Transverse colon (tissue), 4 donors: ENCODE results near the gene APC2. TPM values are rescaled to one million over a fixed set of nuclear protein-coding genes. Genes with fewer than 3 reads are reported as not detected.
"Not testable (repeated sequence)": the region's sequence is repeated elsewhere in the genome, so short reads cannot be mapped to it uniquely, and the experiment has no call there.

Experiments
- DNase-seq: peaks from one replicate; pipeline ENCODE4 v3.0.0-alpha.2; 2019
- H3K27ac ChIP-seq, 4 donors: fragments of 200-600 bp; sonication (generic); 2 replicates each; pipeline ENCODE4 v1.5.1; 2016 to 2018; ENCODE audit warnings: inconsistent platforms in 4 of 4
- H3K27me3 ChIP-seq: fragments of 200-600 bp; sonication (generic); 2 replicates; pipeline ENCODE4 v1.5.1; 2017; ENCODE audit warnings: inconsistent platforms
- H3K36me3 ChIP-seq, 4 donors: fragments of 200-600 bp; sonication (generic); 2 replicates each; pipeline ENCODE4 v1.5.1; 2017 to 2019; ENCODE audit warnings: inconsistent platforms in 4 of 4
- H3K4me1 ChIP-seq, 4 donors: fragments of 200-600 bp; sonication (generic); 2 replicates each; pipeline ENCODE4 v1.5.1; 2017 to 2020; ENCODE audit warnings: inconsistent platforms in 4 of 4
- H3K4me3 ChIP-seq, 4 donors: fragments of 200-600 bp; sonication (generic); 1 replicate in 1 of 4; 2 replicates in 3 of 4; pipeline versions ENCODE4 v1.5.1 to v1.6.1; 2017 to 2019; ENCODE audit warnings: inconsistent platforms in 4 of 4
- H3K9me3 ChIP-seq, 2 donors: fragments of 200-600 bp; sonication (generic); 2 replicates each; pipeline ENCODE4 v1.5.1; 2017 to 2019; ENCODE audit warnings: inconsistent platforms in 2 of 2
- EP300 ChIP-seq: sonication (generic); formaldehyde crosslinking; IDR thresholded peaks from one replicate; pipeline ENCODE4 v1.6.1; 2017; ENCODE audit warnings: antibody characterized with exemption, low read depth
- POLR2A ChIP-seq: fragments of 450-650 bp; IDR thresholded peaks from one replicate; pipeline ENCODE4 v1.6.1; 2016; ENCODE audit warnings: antibody characterized with exemption, mild to moderate bottlenecking, moderate library complexity
- POLR2AphosphoS5 ChIP-seq, 3 donors: sonication (generic); formaldehyde crosslinking; IDR thresholded peaks; one replicate each; pipeline ENCODE4 v1.6.1; 2016; ENCODE audit warnings: antibody characterized with exemption in 3 of 3
- WGBS, 2 donors: methylation state at CpG; one replicate each; pipeline ENCODE4 v1.1.5; 2018; ENCODE audit warnings: low coverage in 1 of 2; 5-methylcytosine and 5-hydroxymethylcytosine counted together
- in situ Hi-C, 4 donors: fragments of 200-750 bp; cut with MboI; loops; one replicate each; pipeline versions ENCODE4 v1.15.0 to v1.15.1; 2017; ENCODE audit warnings: low sequenced_read_pairs in 3 of 4, low pct_ligation_motif_present in 1 of 4, low pct_unique_long_range_greater_than_20kb in 1 of 4
- intact Hi-C: fragments of 100-400 bp; cut with DNase I; formaldehyde crosslinking; loops from one replicate; pipeline ENCODE4 v1.15.1; 2023; ENCODE audit warnings: low total_unique reads
- total RNA-seq, 4 donors: library from RNA; depleted of rRNA; stranded (reverse); fragments of >200 nt; gene quantifications; one replicate each; pipeline ENCODE4 v1.1.0, GENCODE V29; 2016
- TF ChIP-seq, protein P1 (sequence below), 5 experiments: fragments of 200-600 bp in 3 of 5; fragments of 450-650 bp in 2 of 5; sonication (generic) in 3 of 5; IDR thresholded peaks; 1 replicate in 2 of 5; 2 replicates in 3 of 5; pipeline ENCODE4 v1.5.1; 2016 to 2017; ENCODE audit warnings: antibody characterized with exemption in 5 of 5, inconsistent platforms in 3 of 5, mild to moderate bottlenecking in 2 of 5, moderate library complexity in 1 of 5

Gene APC2
- total RNA-seq, 4 donors from 2014 or later: under 0.01 to 6.0 (median 0.36) TPM

DNA sequence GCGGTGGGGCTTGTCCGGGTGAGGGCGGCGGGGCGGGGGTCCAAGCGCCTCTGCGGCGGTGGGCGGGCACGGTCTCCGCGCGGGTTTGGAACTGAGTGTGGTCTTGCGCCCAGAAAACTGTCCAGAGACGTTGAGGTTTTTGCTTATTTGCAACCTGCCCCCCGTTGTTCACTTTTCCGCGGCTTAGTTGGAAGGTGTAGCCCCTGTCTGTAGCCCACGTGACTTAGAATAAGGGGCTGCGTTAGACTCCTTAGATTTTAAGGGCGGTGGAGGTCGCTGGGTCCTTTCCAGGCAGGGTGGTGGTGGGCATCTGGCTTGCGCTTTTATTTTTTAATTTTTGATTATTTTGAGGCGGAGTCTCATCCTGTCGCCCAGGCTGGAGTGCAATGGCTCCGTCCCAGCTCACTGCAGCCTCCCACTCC, 11.0 kb upstream of the APC2 start:
- Histone ChIP-seq H3K9me3 (no peaks in the 10 kb centered on the region), H3K4me3 (peak overlapping the region; percentile 53 to 93 (median 84)), H3K27me3 (no peaks in the 10 kb centered on the region), H3K27ac (peak overlapping the region; percentile 87 to 90 (median 90)), H3K4me1 (peaks cover 6 to 29% (median 19%) of the 10 kb centered on the region in 4 donors), H3K36me3 (peaks cover 0 to 31% (median 10%) of the 10 kb centered on the region in 4 donors)
- WGBS, 2 donors: 2 to 6% methylated on average over 8 to 12 of the region's 26 CpGs
- no peak for DNase-seq
- intact Hi-C loops: no loop called here
- TF ChIP-seq POLR2A (no peak), POLR2AphosphoS5 (IDR thresholded peaks at IDR 0.05) (no peak), EP300 (no peak)
- TF ChIP-seq, protein P1, sequence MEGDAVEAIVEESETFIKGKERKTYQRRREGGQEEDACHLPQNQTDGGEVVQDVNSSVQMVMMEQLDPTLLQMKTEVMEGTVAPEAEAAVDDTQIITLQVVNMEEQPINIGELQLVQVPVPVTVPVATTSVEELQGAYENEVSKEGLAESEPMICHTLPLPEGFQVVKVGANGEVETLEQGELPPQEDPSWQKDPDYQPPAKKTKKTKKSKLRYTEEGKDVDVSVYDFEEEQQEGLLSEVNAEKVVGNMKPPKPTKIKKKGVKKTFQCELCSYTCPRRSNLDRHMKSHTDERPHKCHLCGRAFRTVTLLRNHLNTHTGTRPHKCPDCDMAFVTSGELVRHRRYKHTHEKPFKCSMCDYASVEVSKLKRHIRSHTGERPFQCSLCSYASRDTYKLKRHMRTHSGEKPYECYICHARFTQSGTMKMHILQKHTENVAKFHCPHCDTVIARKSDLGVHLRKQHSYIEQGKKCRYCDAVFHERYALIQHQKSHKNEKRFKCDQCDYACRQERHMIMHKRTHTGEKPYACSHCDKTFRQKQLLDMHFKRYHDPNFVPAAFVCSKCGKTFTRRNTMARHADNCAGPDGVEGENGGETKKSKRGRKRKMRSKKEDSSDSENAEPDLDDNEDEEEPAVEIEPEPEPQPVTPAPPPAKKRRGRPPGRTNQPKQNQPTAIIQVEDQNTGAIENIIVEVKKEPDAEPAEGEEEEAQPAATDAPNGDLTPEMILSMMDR (IDR thresholded peaks at IDR 0.05): no peak
- in situ Hi-C loops: no loop called here

DNA sequence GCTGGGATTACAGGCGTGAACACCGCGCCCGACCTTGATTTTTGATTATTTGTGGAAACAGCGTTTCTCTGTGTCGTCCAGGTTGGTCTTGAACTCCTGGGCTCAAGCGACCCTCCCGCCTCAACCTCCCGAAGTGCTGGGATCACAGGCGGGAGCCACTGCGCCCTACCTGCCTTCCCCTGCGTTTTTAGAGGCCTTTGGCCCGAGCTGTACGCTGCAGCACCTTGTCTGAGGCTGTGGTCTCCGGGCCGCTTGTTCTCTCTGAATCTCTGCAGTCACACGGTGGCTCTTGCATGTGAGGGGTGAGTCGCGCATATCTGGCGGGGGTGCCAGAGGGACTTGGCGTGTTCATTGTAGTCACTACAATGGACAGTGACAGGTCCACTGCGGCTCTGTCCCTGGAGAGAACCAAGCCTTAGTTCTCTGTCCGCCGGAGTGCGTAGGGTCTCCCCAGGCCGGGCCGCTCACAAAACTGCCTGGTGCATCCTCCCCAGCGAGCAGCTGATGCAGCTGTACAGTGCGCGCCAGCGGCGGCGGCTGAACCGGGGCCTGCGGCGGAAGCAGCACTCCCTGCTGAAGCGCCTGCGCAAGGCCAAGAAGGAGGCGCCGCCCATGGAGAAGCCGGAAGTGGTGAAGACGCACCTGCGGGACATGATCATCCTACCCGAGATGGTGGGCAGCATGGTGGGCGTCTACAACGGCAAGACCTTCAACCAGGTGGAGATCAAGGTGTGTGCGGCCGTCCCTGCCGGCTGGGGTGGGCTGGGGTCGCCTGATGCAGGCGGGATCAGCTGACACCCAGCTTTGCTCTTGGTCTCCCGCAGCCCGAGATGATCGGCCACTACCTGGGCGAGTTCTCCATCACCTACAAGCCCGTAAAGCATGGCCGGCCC, 10.2 kb upstream of the APC2 start:
- Histone ChIP-seq H3K4me3 (peak overlapping the region; percentile 53 to 93 (median 84)), H3K36me3 (peaks cover 0 to 31% (median 10%) of the 10 kb centered on the region in 4 donors), H3K27ac (peak overlapping the region in 3 of 4 donors; percentile 87 to 90 (median 90)), H3K4me1 (peaks cover 6 to 32% (median 21%) of the 10 kb centered on the region in 4 donors)
- in situ Hi-C loops, H3K9me3 ChIP-seq, DNase-seq, H3K27me3 ChIP-seq: not testable (repeated sequence)
- 81% methylated on average over 56 of the region's 57 CpGs; no CpG with 5 or more reads in 1 of the 2 donors for WGBS, 2 donors
- intact Hi-C loops: loop anchor here (10.0 kb wide), 1 partner anchor 145 kb away; no protein-coding TSS in a partner anchor

DNA sequence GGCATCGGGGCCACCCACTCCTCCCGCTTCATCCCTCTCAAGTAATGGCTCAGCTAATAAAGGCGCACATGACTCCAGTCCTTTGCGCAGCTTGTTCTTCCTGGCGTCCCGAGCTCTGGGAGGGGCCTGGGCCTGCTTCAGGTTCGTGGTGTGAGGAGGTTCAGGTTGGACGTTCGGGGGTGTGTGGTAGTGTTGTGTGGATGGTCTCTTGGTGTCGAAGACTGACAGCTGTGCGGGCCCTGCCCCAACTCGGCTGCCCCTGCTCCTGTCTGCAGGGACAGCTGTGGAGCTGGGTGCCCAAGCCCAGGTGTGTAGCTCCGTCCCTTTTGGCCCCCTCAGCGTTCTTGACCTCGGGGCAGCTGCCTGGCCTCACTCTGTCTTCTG, 9.5 kb upstream of the APC2 start:
- Histone ChIP-seq H3K9me3 (no peaks in the 10 kb centered on the region), H3K4me3 (no peak overlapping the region), H3K27ac (no peak overlapping the region), H3K4me1 (peaks cover 7 to 38% (median 25%) of the 10 kb centered on the region in 4 donors), H3K27me3 (peaks cover 2% of the 10 kb centered on the region), H3K36me3 (peaks cover 0 to 29% (median 10%) of the 10 kb centered on the region in 4 donors)
- in situ Hi-C loops: no loop called here
- no peak for TF ChIP-seq POLR2A
- TF ChIP-seq, protein P1 (IDR thresholded peaks at IDR 0.05): no peak
- TF ChIP-seq POLR2AphosphoS5 (IDR thresholded peaks at IDR 0.05): no peak
- TF ChIP-seq EP300: no peak
- intact Hi-C loops: loop anchor here (10.0 kb wide), 1 partner anchor 146 kb away; no protein-coding TSS in a partner anchor
- DNase-seq: no peak
- 84% methylated on average over 15 of the region's 15 CpGs; no CpG with 5 or more reads in 1 of the 2 donors for WGBS, 2 donors

DNA sequence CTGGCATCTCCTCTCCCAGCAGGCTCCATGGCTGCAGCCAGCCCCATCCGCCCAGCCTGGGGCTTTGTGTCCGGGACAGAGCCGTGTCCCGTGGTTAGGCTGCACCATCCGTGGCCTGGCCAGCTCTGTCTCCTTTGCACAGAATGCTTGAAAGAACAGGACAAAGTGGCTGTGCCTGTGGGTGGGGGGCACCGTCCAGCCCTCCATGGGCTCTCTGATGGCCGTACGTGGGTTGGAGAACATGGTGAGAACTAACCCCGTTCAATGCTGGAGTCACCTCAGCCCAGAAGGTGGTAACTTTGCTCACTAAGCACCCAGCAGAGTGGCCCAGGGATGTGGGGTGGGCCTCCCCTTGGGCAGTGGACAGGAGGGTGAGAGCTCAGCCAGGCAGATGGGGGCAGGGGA, 8.9 kb upstream of the APC2 start:
- H3K27ac ChIP-seq: no peak overlapping the region
- H3K4me3 ChIP-seq: no peak overlapping the region
- in situ Hi-C loops: no loop called here
- H3K27me3 ChIP-seq: peaks cover 9% of the 10 kb centered on the region
- no peak for DNase-seq
- H3K9me3 ChIP-seq: no peaks in the 10 kb centered on the region
- H3K36me3 ChIP-seq: peaks cover 0 to 29% (median 10%) of the 10 kb centered on the region in 4 donors
- peaks cover 9 to 45% (median 31%) of the 10 kb centered on the region in 4 donors for H3K4me1 ChIP-seq
- 94% methylated on average over 8 of the region's 9 CpGs; no CpG with 5 or more reads in 1 of the 2 donors for WGBS, 2 donors
- intact Hi-C loops: loop anchor here (10.0 kb wide), 1 partner anchor 146 kb away; no protein-coding TSS in a partner anchor
- TF ChIP-seq POLR2A (no peak), POLR2AphosphoS5 (IDR thresholded peaks at IDR 0.05) (no peak), EP300 (no peak)
- TF ChIP-seq, protein P1 (IDR thresholded peaks at IDR 0.05): no peak
